Panc1 (cell line): ENCODE results near the gene LHPP. TPM values are rescaled to one million over a fixed set of nuclear protein-coding genes. Genes with fewer than 3 reads are reported as not detected.

Experiments used
- ATAC-seq: fragments of 200-7000 bp; cut with Tn5 transposase; 2 replicates; pipeline ENCODE4 v1.9.1; 2020; ENCODE audit warnings: mild to moderate bottlenecking, moderate library complexity
- BruUV-seq: library from RNA; stranded (reverse); fragments of 400-500 nt; replicated peaks from 2 replicates; lab custom pipeline; 2021; lab: Mats Ljungman, UMichigan
- CTCF ChIA-PET: fragments of 300-600 bp; sonication (Branson Sonifier 250); formaldehyde crosslinking; loops from one replicate; lab custom pipeline; 2022; ENCODE audit warnings: antibody characterized with exemption; lab: Charles Lee
- POLR2A ChIA-PET: fragments of 300-600 bp; sonication (Branson Sonifier 250); formaldehyde crosslinking; loops from one replicate; lab custom pipeline; 2022; ENCODE audit warnings: antibody characterized with exemption; lab: Charles Lee
- DNase-seq: peaks from one replicate; pipeline ENCODE4 v3.0.0-alpha.2; 2010; ENCODE audit warnings: low read depth, low spot score
- H3K27ac ChIP-seq: 2 replicates; pipeline ENCODE4 v1.5.1; 2011; ENCODE audit warnings: mild to moderate bottlenecking, low read length, inconsistent platforms
- H3K27me3 ChIP-seq: fragments of 200-500 bp; sonication (Bioruptor generic); 2 replicates; pipeline ENCODE4 v1.6.0; 2014; ENCODE audit warnings: low read length, inconsistent platforms; ENCODE audit not compliant: control insufficient read depth, insufficient read depth
- H3K36me3 ChIP-seq: fragments of 200-500 bp; sonication (Bioruptor generic); 2 replicates; pipeline ENCODE4 v1.5.1; 2014; ENCODE audit warnings: inconsistent platforms, mild to moderate bottlenecking, low read length, moderate library complexity; ENCODE audit not compliant: control insufficient read depth, insufficient read depth
- H3K4me1 ChIP-seq: 2 replicates; pipeline ENCODE4 v1.5.1; 2011; ENCODE audit warnings: inconsistent platforms, mild to moderate bottlenecking, low read length, moderate library complexity; ENCODE audit not compliant: control insufficient read depth, insufficient read depth
- H3K4me3 ChIP-seq, 2 experiments: 2 replicates each; pipeline ENCODE4 v1.5.1; 2011 to 2012; ENCODE audit warnings: low read depth in 2 of 2, low read length in 2 of 2, mild to moderate bottlenecking in 2 of 2, inconsistent platforms in 1 of 2, moderate library complexity in 1 of 2
- H3K9me3 ChIP-seq: fragments of 200-500 bp; sonication (Bioruptor generic); 2 replicates; pipeline ENCODE4 v1.5.1; 2014; ENCODE audit warnings: low read depth, mild to moderate bottlenecking, inconsistent platforms, low read length, moderate library complexity; ENCODE audit not compliant: control insufficient read depth, insufficient read depth
- CTCF ChIP-seq: fragments of 450-650 bp; IDR thresholded peaks from 2 replicates; pipeline ENCODE4 v1.5.1; 2017; ENCODE audit warnings: mild to moderate bottlenecking
- POLR2AphosphoS5 ChIP-seq: IDR thresholded peaks from 2 replicates; pipeline ENCODE4 v1.6.1; 2012; ENCODE audit warnings: mild to moderate bottlenecking, low read depth, low read length, moderate library complexity
- REST ChIP-seq, 2 experiments: IDR thresholded peaks; 2 replicates each; pipeline ENCODE4 v1.6.1; 2011 to 2012; ENCODE audit warnings: low read depth in 2 of 2, control low read depth in 1 of 2, low read length in 1 of 2, mild to moderate bottlenecking in 1 of 2, moderate library complexity in 1 of 2; ENCODE audit not compliant: insufficient read depth in 1 of 2
- SIN3A ChIP-seq: IDR thresholded peaks from 2 replicates; pipeline ENCODE4 v1.6.1; 2012; ENCODE audit warnings: low read depth, mild to moderate bottlenecking, low read length, moderate library complexity, borderline replicate concordance; ENCODE audit not compliant: insufficient read depth
- TCF7L2 ChIP-seq: IDR thresholded peaks from 2 replicates; pipeline ENCODE4 v1.6.1; 2011; ENCODE audit warnings: mild to moderate bottlenecking, low read depth, low read length, inconsistent platforms
- in situ Hi-C: cut with HindIII; loops from 2 replicates; pipeline ENCODE4 v1.10.0; 2016; ENCODE audit warnings: low sequenced_read_pairs, low pct_unique_long_range_greater_than_20kb
- intact Hi-C: fragments of 100-400 bp; cut with micrococcal nuclease; formaldehyde crosslinking; loops from one replicate; pipeline ENCODE4 v1.10.0; 2022; ENCODE audit not compliant: unreplicated experiment
- total RNA-seq: library from RNA; stranded (reverse); gene quantifications from one replicate; pipeline ENCODE4 v1.2.1, GENCODE V29; 2021; ENCODE audit not compliant: unreplicated experiment

LHPP gene
- total RNA-seq, 1 experiment from 2014 or later = 15.0 TPM

GRCh38 chr10:124550293-124551034 is 88.8 kb downstream of the LHPP start:
- in situ Hi-C loops = no loop called here
- Histone ChIP-seq H3K27ac (no peak overlapping the region), H3K27me3 (no peaks in the 10 kb centered on the region), H3K9me3 (no peaks in the 10 kb centered on the region), H3K4me3 (no peak overlapping the region), H3K4me1 (0 out of 2 replicates have a peak, but pooled peaks cover 3% of the 10 kb centered on the region), H3K36me3 (no peaks in the 10 kb centered on the region)
- ChIA-PET POLR2A (no interaction called here), CTCF (no interaction called here)
- no peak for DNase-seq
- TF ChIP-seq TCF7L2 = no peak
- TF ChIP-seq CTCF = no peak
- TF ChIP-seq REST (IDR thresholded peaks at IDR 0.05; ENCODE audit: insufficient read depth in 1 of 2, low read depth in 2 of 2, low read length in 1 of 2) = no peak
- TF ChIP-seq SIN3A = no peak
- TF ChIP-seq POLR2AphosphoS5 = no peak
- BruUV-seq = no TSS peak
- intact Hi-C loops = no loop called here
- ATAC-seq = no peak

- in situ Hi-C loops = no loop called here
- 0 out of 2 replicates have a peak, but pooled peaks cover 3% of the 10 kb centered on the region for H3K4me1 ChIP-seq
- no TSS peak for BruUV-seq
- H3K36me3 ChIP-seq = no peaks in the 10 kb centered on the region
- H3K27ac ChIP-seq = no peak overlapping the region
- H3K27me3 ChIP-seq = no peaks in the 10 kb centered on the region
- TF ChIP-seq REST (IDR thresholded peaks at IDR 0.05; ENCODE audit: insufficient read depth in 1 of 2, low read depth in 2 of 2, low read length in 1 of 2) (no peak), POLR2AphosphoS5 (no peak), CTCF (no peak), SIN3A (no peak), TCF7L2 (no peak)
- H3K9me3 ChIP-seq = no peaks in the 10 kb centered on the region
- DNase-seq (no peak), ATAC-seq (no peak)
- ChIA-PET POLR2A (no interaction called here), CTCF (no interaction called here)
- intact Hi-C loops = no loop called here
- no peak overlapping the region for H3K4me3 ChIP-seq
Observed at GRCh38 chr10:124551097-124551496, 89.5 kb downstream of the LHPP start.
